ENCODE measurements around the gene ZNF683.

ZNF683 gene

DNA sequence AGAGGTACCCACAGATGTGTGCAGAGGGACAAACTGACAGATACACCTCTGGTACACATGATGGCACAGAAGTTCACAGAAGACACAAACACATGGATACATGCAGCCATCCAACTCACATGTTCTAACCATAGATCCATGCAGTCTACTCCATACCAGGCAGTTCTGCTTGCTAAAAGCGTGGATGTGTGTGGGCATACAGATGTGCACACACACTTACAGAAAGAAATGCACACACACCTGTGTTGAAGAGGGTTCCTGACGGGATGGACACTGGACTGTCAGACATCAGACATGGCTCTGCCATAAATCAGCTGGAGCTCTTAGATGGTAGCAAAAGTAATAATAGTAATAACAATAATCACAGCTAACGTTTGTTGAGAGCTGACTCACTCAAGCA lies 48.0 kb downstream of the ZNF683 start:
- TF ChIP-seq, protein P1, sequence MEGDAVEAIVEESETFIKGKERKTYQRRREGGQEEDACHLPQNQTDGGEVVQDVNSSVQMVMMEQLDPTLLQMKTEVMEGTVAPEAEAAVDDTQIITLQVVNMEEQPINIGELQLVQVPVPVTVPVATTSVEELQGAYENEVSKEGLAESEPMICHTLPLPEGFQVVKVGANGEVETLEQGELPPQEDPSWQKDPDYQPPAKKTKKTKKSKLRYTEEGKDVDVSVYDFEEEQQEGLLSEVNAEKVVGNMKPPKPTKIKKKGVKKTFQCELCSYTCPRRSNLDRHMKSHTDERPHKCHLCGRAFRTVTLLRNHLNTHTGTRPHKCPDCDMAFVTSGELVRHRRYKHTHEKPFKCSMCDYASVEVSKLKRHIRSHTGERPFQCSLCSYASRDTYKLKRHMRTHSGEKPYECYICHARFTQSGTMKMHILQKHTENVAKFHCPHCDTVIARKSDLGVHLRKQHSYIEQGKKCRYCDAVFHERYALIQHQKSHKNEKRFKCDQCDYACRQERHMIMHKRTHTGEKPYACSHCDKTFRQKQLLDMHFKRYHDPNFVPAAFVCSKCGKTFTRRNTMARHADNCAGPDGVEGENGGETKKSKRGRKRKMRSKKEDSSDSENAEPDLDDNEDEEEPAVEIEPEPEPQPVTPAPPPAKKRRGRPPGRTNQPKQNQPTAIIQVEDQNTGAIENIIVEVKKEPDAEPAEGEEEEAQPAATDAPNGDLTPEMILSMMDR (IDR thresholded peaks at IDR 0.05; ENCODE audit: control insufficient read depth, extremely low read depth, insufficient read depth), result no peak
- DNase-seq (ENCODE audit: low read depth), result no peak
- no peak overlapping the region for H3K4me3 ChIP-seq (ENCODE audit: low read depth, low read length)

DNA sequence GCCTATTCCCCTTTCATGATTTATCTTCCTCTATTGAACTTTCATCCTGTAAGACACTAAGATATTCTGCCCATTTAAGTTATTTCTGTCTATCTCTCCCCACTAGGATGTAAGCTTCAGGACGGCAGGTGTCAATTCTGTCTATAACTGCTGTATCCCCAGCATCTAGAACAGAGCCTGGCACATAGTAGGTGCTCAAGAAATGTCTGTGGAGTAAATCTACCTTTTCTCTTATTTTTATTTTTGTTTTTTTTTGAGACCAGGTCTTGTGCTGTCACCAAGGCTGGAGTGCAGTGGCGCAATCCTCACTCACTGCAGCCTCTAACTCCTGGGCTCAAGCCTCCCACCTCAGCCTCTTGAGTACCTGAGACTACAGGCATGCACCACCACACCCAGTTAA lies 49.2 kb downstream of the ZNF683 start:
- no peak for DNase-seq (ENCODE audit: low read depth)
- TF ChIP-seq, protein P1 (IDR thresholded peaks at IDR 0.05; ENCODE audit: control insufficient read depth, extremely low read depth, insufficient read depth), result no peak
- no peak overlapping the region for H3K4me3 ChIP-seq (ENCODE audit: low read depth, low read length)

DNA sequence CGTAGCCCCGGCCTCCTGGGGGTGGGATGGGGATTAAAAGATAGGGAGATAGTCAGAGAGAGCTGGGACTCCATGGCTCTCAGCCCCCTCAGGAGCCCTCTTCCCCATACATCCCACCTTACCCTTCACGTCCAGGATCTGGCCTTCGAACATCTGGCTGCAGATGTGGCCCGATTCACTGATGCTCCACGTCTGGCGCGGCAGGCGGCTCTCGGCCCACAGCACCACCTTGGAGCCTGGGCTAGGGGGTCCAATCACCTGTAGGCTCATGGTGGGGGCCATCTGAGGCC lies 50.6 kb downstream of the ZNF683 start:
- H3K4me3 ChIP-seq (ENCODE audit: low read depth, low read length), result no peak overlapping the region
- DNase-seq (ENCODE audit: low read depth), result no peak
- TF ChIP-seq, protein P1 (IDR thresholded peaks at IDR 0.05; ENCODE audit: control insufficient read depth, extremely low read depth, insufficient read depth), result no peak

DNA sequence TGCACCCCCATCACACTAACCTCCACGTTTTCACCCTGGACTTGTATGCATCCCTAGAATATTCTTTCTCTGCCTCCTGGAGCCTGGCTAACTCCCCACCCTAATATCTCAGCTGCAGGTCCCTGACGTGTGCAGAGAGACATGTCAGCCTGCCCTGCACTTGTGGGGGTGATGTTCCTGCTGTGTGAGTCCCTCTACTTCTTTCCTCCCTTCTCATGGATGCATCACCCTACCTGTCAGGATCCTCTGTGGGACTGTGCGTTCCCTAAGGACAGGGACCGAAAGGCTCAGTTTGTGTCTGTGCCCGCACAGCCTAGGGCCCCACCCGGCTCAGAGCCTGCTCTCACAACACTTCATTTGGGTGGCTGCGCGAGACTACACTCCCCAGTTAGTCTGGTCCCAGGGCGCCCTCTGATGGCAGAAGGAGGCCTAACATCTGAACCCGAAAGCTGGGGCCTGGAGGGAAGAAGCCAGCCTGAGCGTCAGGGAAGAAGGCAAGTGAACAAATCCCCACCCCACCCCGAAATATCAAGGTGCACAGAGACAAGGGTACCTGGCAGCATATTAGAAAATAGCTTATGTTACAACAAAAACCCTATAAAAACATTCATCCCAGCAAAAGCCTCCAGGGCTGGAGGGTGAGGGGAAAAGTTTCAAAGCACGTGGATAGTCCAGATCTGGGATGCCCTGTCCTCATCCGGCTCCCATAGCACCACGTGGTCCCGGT lies 51.1 kb downstream of the ZNF683 start:
- DNase-seq (ENCODE audit: low read depth), result no peak
- H3K4me3 ChIP-seq (ENCODE audit: low read depth, low read length), result no peak overlapping the region

DNA sequence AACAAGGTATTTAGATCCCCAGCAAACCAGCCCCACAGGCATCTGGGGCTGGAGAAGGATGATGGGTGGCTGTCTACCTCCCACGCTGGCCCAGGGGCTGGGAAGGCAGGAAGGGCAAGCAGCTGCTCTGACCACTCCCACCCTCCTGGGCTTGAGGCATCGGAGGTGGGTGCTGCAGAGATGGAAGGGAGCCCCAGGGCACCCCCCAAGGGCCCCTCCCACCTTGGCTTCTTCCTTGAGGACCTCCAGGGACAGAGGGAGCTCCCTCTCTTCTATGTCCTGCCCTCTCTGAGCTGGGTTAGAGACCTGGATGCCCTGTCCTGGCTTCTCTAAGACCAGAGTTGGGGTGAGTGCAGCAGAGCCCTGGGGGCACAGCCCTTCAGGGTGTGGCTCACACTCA lies 51.7 kb downstream of the ZNF683 start:
- no peak for DNase-seq (ENCODE audit: low read depth)
- TF ChIP-seq, protein P1 (IDR thresholded peaks at IDR 0.05; ENCODE audit: control insufficient read depth, extremely low read depth, insufficient read depth), result no peak
- no peak overlapping the region for H3K4me3 ChIP-seq (ENCODE audit: low read depth, low read length)

More for the DNA sequence above, 51.1 kb downstream of the ZNF683 start:
- TF ChIP-seq, protein P1 (IDR thresholded peaks at IDR 0.05; ENCODE audit: control insufficient read depth, extremely low read depth, insufficient read depth), result peak; percentile 63

DNA sequence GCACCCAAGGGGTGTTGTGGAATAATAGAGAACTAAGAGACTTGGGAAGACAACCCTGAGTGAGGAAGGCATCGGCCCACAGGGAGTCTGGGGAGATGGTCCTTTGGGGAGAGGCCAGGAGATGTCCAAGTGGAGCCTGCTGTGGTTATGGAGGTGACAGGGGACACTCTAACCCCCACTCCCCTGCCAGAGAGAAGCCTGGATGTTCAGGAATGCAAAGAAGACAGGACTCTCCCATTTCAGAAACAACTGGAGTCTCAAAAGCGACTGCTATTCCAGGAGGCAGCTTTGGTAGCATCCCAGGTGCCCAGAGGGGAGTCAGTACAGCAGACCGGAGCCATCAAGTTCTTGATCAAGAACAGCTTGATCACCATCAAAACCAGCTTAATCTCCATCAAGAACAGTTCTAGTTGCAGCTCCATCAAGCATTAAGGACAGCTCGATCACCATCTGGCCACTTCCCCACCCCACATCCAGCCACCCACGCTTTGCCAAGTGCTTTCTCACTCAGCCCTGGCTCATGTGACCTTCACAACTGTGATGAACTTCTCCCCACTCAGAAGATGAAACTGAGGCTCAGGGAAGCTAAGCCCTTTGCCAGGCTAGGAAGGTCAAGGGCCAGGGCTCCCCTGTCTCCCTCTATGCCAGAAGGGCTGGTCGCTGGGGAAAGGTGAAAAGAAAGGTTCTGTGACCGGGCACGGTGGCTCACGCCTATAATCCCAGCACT lies 54.0 kb downstream of the ZNF683 start:
- no peak overlapping the region for H3K4me3 ChIP-seq (ENCODE audit: low read depth, low read length)
- DNase-seq (ENCODE audit: low read depth), result no peak
- TF ChIP-seq, protein P1 (IDR thresholded peaks at IDR 0.05; ENCODE audit: control insufficient read depth, extremely low read depth, insufficient read depth), result no peak
